DND-41 (cell line): ENCODE results near the gene DEF6.

Experiments
- ATAC-seq: fragments of 200-7000 bp; cut with Tn5 transposase; 3 replicates; pipeline ENCODE4 v1.9.1; 2021; ENCODE audit warnings: low read depth; ENCODE audit not compliant: insufficient read depth
- DNase-seq: peaks from one replicate; pipeline ENCODE4 v3.0.0-alpha.2; 2020
- H2AFZ ChIP-seq: 2 replicates; pipeline ENCODE4 v1.6.0; 2012; ENCODE audit warnings: low read depth, low read length
- H3K27ac ChIP-seq: 2 replicates; pipeline ENCODE4 v1.5.1; 2012; ENCODE audit warnings: low read length, inconsistent platforms
- H3K27me3 ChIP-seq: fragments of 200-600 bp; sonication (generic); 2 replicates; pipeline ENCODE4 v1.6.0; 2012; ENCODE audit warnings: low read length, mild to moderate bottlenecking, inconsistent platforms; ENCODE audit not compliant: insufficient read depth, poor library complexity
- H3K36me3 ChIP-seq: 2 replicates; pipeline ENCODE4 v1.5.1; 2012; ENCODE audit warnings: low read length, inconsistent platforms; ENCODE audit not compliant: insufficient read depth
- H3K4me1 ChIP-seq: 2 replicates; pipeline ENCODE4 v1.5.1; 2012; ENCODE audit warnings: mild to moderate bottlenecking, low read length; ENCODE audit not compliant: insufficient read depth
- H3K4me2 ChIP-seq: 2 replicates; pipeline ENCODE4 v1.6.0; 2012; ENCODE audit warnings: mild to moderate bottlenecking, moderate library complexity, low read length, inconsistent platforms; ENCODE audit not compliant: insufficient read depth
- H3K4me3 ChIP-seq, 2 experiments: fragments of 200-600 bp in 1 of 2; shearing (Covaris generic) in 1 of 2; 2 replicates each; pipeline ENCODE4 v1.5.1; 2012 to 2016; ENCODE audit warnings: inconsistent platforms in 2 of 2, low read length in 2 of 2, mild to moderate bottlenecking in 2 of 2, low read depth in 1 of 2, moderate library complexity in 1 of 2
- H3K79me2 ChIP-seq: 2 replicates; pipeline ENCODE4 v1.6.0; 2012; ENCODE audit warnings: low read length, inconsistent platforms; ENCODE audit not compliant: insufficient read depth
- H3K9ac ChIP-seq: 2 replicates; pipeline ENCODE4 v1.6.0; 2012; ENCODE audit warnings: low read depth, mild to moderate bottlenecking, inconsistent platforms, low read length, moderate library complexity
- H3K9me3 ChIP-seq: 2 replicates; pipeline ENCODE4 v1.5.1; 2012; ENCODE audit warnings: low read length, moderate library complexity, mild to moderate bottlenecking, inconsistent platforms; ENCODE audit not compliant: insufficient read depth, severe bottlenecking
- H4K20me1 ChIP-seq: 2 replicates; pipeline ENCODE4 v1.6.0; 2012; ENCODE audit warnings: low read length; ENCODE audit not compliant: insufficient read depth
- EZH2 ChIP-seq: IDR thresholded peaks from 3 replicates; pipeline ENCODE4 v1.6.1; 2012; ENCODE audit warnings: borderline replicate concordance, low read depth, mild to moderate bottlenecking, moderate library complexity, low read length, inconsistent platforms; ENCODE audit not compliant: severe bottlenecking
- TF ChIP-seq, protein P1 (sequence below): IDR thresholded peaks from 2 replicates; pipeline ENCODE4 v1.5.1; 2012; ENCODE audit warnings: borderline replicate concordance, low read length, moderate library complexity, mild to moderate bottlenecking; ENCODE audit not compliant: poor library complexity, severe bottlenecking; ENCODE audit errors: extremely low read depth

DEF6 gene, protein sequence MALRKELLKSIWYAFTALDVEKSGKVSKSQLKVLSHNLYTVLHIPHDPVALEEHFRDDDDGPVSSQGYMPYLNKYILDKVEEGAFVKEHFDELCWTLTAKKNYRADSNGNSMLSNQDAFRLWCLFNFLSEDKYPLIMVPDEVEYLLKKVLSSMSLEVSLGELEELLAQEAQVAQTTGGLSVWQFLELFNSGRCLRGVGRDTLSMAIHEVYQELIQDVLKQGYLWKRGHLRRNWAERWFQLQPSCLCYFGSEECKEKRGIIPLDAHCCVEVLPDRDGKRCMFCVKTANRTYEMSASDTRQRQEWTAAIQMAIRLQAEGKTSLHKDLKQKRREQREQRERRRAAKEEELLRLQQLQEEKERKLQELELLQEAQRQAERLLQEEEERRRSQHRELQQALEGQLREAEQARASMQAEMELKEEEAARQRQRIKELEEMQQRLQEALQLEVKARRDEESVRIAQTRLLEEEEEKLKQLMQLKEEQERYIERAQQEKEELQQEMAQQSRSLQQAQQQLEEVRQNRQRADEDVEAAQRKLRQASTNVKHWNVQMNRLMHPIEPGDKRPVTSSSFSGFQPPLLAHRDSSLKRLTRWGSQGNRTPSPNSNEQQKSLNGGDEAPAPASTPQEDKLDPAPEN

DNA sequence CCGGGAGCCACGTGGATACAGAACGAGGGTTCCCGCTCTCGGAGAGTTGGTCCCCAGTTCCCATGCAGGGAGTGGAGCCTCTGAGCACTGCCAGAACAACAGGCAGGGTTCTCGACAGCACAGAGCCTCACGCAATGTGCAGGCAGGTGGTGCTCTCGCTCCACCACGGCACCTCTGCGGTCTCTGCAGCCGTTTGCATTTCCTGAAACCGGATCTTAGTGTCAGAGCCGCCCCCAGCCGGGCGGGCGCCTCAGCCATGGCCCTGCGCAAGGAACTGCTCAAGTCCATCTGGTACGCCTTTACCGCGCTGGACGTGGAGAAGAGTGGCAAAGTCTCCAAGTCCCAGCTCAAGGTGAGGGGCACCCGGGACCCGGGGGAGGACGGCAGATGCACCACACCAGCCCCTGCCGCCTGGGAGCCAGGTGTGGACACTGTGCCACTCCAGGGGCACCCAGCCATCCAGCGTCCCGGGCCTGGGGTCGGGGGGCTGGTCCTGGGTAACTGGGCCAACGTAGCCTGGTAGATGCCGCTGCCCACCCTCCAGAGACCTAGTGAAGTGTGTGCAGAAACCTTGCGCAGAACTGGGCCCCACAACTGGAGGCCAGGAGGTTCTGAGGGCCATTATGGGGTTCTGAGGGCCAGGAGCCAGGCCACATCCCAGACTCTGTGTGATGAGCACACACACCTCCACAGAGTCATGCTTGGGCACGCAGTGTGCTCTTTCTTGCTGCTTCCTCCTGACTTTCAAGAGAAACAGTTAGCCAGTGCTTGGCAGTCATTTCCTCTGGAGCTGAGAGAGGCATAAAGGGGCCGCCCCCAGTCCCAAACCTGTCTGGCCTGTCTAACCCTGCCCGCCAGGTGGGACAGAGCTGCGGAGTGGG lies at the start of gene DEF6:
TSS of gene DEF6 (plus strand) at position 218 of the 881 bp plus-strand sequence. CDS start at position 257, 39 bp downstream.
- no peaks in the 10 kb centered on the region for H3K9me3 ChIP-seq
- peaks cover 5% of the 10 kb centered on the region; the same call in 1 of the 2 replicates for H4K20me1 ChIP-seq
- peaks cover 59% of the 10 kb centered on the region for H3K4me1 ChIP-seq
- H3K9ac ChIP-seq, result peak within 1 kb of the TSS; percentile 82
- peaks cover 42% of the 10 kb centered on the region for H3K36me3 ChIP-seq
- H2AFZ ChIP-seq, result peak within 1 kb of the TSS; percentile 79
- no peak for TF ChIP-seq EZH2
- TF ChIP-seq, protein P1, sequence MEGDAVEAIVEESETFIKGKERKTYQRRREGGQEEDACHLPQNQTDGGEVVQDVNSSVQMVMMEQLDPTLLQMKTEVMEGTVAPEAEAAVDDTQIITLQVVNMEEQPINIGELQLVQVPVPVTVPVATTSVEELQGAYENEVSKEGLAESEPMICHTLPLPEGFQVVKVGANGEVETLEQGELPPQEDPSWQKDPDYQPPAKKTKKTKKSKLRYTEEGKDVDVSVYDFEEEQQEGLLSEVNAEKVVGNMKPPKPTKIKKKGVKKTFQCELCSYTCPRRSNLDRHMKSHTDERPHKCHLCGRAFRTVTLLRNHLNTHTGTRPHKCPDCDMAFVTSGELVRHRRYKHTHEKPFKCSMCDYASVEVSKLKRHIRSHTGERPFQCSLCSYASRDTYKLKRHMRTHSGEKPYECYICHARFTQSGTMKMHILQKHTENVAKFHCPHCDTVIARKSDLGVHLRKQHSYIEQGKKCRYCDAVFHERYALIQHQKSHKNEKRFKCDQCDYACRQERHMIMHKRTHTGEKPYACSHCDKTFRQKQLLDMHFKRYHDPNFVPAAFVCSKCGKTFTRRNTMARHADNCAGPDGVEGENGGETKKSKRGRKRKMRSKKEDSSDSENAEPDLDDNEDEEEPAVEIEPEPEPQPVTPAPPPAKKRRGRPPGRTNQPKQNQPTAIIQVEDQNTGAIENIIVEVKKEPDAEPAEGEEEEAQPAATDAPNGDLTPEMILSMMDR, result peak; percentile 99
- peak within 1 kb of the TSS; percentile 89 for H3K27ac ChIP-seq
- H3K4me3 ChIP-seq, result peak within 1 kb of the TSS; percentile 41 to 67
- H3K4me2 ChIP-seq, result peak within 1 kb of the TSS; percentile 73
- ATAC-seq, result peak; percentile 93
- H3K27me3 ChIP-seq, result no peaks in the 10 kb centered on the region
- peak; percentile 94 for DNase-seq
- H3K79me2 ChIP-seq, result peaks cover 44% of the 10 kb centered on the region

DNA sequence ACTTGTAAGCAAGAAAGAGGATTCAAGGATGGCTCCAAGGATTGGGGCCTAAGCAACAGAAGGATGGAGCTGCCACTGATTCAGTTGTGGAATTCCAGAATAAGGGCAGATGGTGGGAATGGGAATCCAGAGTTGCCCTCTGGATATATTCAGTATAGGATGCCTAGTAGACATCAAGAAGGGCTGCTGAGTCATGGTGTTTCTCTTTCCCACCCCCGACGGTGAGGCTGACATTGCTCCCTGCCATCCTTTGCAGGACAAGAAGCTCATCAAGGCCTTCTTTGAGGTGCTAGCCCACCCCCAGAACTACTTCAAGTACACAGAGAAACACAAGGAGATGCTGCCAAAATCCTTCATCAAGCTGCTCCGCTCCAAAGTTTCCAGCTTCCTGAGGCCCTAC lies 49.3 kb upstream of the DEF6 start:
- no peak for DNase-seq
- TF ChIP-seq, protein P1, result no peak
- TF ChIP-seq EZH2, result no peak
- no peak overlapping the region for H3K9ac ChIP-seq
- no peaks in the 10 kb centered on the region for H3K9me3 ChIP-seq
- H3K4me2 ChIP-seq, result no peak overlapping the region
- H3K4me3 ChIP-seq, result no peak overlapping the region
- peaks cover 17% of the 10 kb centered on the region for H3K79me2 ChIP-seq
- no peaks in the 10 kb centered on the region for H3K27me3 ChIP-seq
- H3K4me1 ChIP-seq, result no peaks in the 10 kb centered on the region
- no peak overlapping the region for H3K27ac ChIP-seq
- ATAC-seq, result no peak
- H3K36me3 ChIP-seq, result peaks cover 17% of the 10 kb centered on the region
- H4K20me1 ChIP-seq, result peaks cover 24% of the 10 kb centered on the region
- no peak overlapping the region for H2AFZ ChIP-seq

DNA sequence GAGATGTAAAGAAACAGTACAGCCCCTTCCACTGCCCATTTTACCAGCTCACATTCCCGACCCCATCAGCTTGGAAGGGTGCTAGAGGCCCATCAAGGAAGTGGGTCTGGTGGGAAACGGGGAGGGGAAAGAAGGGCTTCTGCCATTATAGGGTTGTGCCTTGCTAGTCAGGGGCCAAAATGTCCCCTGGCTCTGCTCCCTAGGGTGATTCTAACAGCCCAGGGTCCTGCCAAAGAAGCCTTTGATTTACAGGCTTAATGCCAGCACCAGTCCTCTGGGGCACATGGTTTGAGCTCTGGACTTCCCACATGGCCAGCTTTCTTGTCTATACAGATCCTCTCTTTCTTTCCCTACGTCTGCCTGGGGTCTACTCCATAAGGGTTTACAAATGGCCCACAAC lies 48.7 kb upstream of the DEF6 start:
- peaks cover 23% of the 10 kb centered on the region for H4K20me1 ChIP-seq
- H3K27ac ChIP-seq, result no peak overlapping the region
- no peak overlapping the region for H3K4me3 ChIP-seq
- ATAC-seq, result no peak
- TF ChIP-seq, protein P1, result no peak
- TF ChIP-seq EZH2, result no peak
- no peak overlapping the region for H3K9ac ChIP-seq
- no peaks in the 10 kb centered on the region for H3K9me3 ChIP-seq
- peaks cover 17% of the 10 kb centered on the region for H3K79me2 ChIP-seq
- peaks cover 17% of the 10 kb centered on the region for H3K36me3 ChIP-seq
- H2AFZ ChIP-seq, result no peak overlapping the region
- H3K4me1 ChIP-seq, result no peaks in the 10 kb centered on the region
- no peak for DNase-seq
- H3K4me2 ChIP-seq, result no peak overlapping the region
- H3K27me3 ChIP-seq, result no peaks in the 10 kb centered on the region
